SK-N-MC (cell line): ENCODE results near the gene CLEC16A.

Experiments used
- EZH2 ChIP-seq: fragments of 200-600 bp; sonication (generic); IDR thresholded peaks from one replicate; pipeline ENCODE4 v1.6.1; 2017; ENCODE audit warnings: antibody characterized with exemption
- FOXP2 ChIP-seq: optimal IDR thresholded peaks from 2 replicates; pipeline ENCODE3; 2011; ENCODE audit warnings: mild to moderate bottlenecking, moderate library complexity; ENCODE audit not compliant: insufficient read depth; ENCODE audit errors: extremely low read length, control extremely low read depth
- POLR2AphosphoS5 ChIP-seq: IDR thresholded peaks from 2 replicates; pipeline ENCODE4 v1.6.1; 2012; ENCODE audit warnings: mild to moderate bottlenecking, low read depth, low read length, borderline replicate concordance

GRCh38 chr16:11051879-11052808, 107.8 kb downstream of the CLEC16A start:
- no peak for TF ChIP-seq EZH2
- TF ChIP-seq POLR2AphosphoS5 = no peak
- no peak for TF ChIP-seq FOXP2
